Liver (tissue), 3 donors: Measurements from ENCODE around the gene TNFSF8.

Source experiments
- EGR1 ChIP-seq, 2 donors: IDR thresholded peaks; 2 replicates each; pipeline ENCODE4 v1.6.1; 2016 to 2018; ENCODE audit warnings: antibody characterized with exemption in 2 of 2, low read depth in 2 of 2
- GABPA ChIP-seq, 2 donors: IDR thresholded peaks in 1 of 2; conservative IDR thresholded peaks in 1 of 2; 2 replicates each; pipeline ENCODE4 v1.6.1; 2016; ENCODE audit warnings: antibody characterized with exemption in 2 of 2, mild to moderate bottlenecking in 1 of 2, moderate library complexity in 1 of 2
- HNF4G ChIP-seq: IDR thresholded peaks from 2 replicates; pipeline ENCODE4 v1.6.1; 2016; ENCODE audit warnings: antibody characterized with exemption
- JUND ChIP-seq, 2 donors: IDR thresholded peaks; 2 replicates each; pipeline ENCODE4 v1.6.1; 2016; ENCODE audit warnings: antibody characterized with exemption in 2 of 2
- MAX ChIP-seq: IDR thresholded peaks from 2 replicates; pipeline ENCODE4 v1.6.1; 2016; ENCODE audit warnings: antibody characterized with exemption
- NR2F2 ChIP-seq: IDR thresholded peaks from 2 replicates; pipeline ENCODE4 v1.6.1; 2016; ENCODE audit warnings: antibody characterized with exemption
- RAD21 ChIP-seq, 2 donors: IDR thresholded peaks; 2 replicates each; pipeline ENCODE4 v1.6.1; 2016; ENCODE audit warnings: antibody characterized with exemption in 2 of 2, mild to moderate bottlenecking in 2 of 2
- RXRA ChIP-seq, 2 donors: IDR thresholded peaks; 2 replicates each; pipeline ENCODE4 v1.6.1; 2017 to 2018; ENCODE audit warnings: antibody characterized with exemption in 2 of 2, mild to moderate bottlenecking in 1 of 2
- SP1 ChIP-seq: IDR thresholded peaks from 2 replicates; pipeline ENCODE4 v1.6.1; 2018; ENCODE audit warnings: antibody characterized with exemption, mild to moderate bottlenecking
- ZBTB33 ChIP-seq: IDR thresholded peaks from 2 replicates; pipeline ENCODE4 v1.6.1; 2016; ENCODE audit warnings: antibody characterized with exemption
- TF ChIP-seq, protein P1 (sequence below): fragments of 150-350 bp; IDR thresholded peaks from 2 replicates; pipeline ENCODE4 v1.5.1; 2017; ENCODE audit warnings: improper control_type of control experiment, low read depth, low read length; ENCODE audit not compliant: missing input control
- TF ChIP-seq, protein P2 (sequence below): IDR thresholded peaks from 2 replicates; pipeline ENCODE4 v1.6.1; 2016; ENCODE audit warnings: antibody characterized with exemption
- TF ChIP-seq, protein P3 (sequence below): IDR thresholded peaks from 2 replicates; pipeline ENCODE4 v1.6.1; 2016; ENCODE audit warnings: antibody characterized with exemption, mild to moderate bottlenecking
- donor health status: healthy.
- donor health status: healthy.

GRCh38 chr9:114925039-114925438, 5.4 kb downstream of the TNFSF8 start:
- TF ChIP-seq, protein P1, sequence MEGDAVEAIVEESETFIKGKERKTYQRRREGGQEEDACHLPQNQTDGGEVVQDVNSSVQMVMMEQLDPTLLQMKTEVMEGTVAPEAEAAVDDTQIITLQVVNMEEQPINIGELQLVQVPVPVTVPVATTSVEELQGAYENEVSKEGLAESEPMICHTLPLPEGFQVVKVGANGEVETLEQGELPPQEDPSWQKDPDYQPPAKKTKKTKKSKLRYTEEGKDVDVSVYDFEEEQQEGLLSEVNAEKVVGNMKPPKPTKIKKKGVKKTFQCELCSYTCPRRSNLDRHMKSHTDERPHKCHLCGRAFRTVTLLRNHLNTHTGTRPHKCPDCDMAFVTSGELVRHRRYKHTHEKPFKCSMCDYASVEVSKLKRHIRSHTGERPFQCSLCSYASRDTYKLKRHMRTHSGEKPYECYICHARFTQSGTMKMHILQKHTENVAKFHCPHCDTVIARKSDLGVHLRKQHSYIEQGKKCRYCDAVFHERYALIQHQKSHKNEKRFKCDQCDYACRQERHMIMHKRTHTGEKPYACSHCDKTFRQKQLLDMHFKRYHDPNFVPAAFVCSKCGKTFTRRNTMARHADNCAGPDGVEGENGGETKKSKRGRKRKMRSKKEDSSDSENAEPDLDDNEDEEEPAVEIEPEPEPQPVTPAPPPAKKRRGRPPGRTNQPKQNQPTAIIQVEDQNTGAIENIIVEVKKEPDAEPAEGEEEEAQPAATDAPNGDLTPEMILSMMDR = no peak
- TF ChIP-seq SP1 (no peak), ZBTB33 (no peak), RAD21 (IDR thresholded peaks at IDR 0.05) (no peak), EGR1 (IDR thresholded peaks at IDR 0.05; ENCODE audit: low read depth in 2 of 2) (no peak), NR2F2 (no peak), RXRA (IDR thresholded peaks at IDR 0.05) (no peak), JUND (IDR thresholded peaks at IDR 0.05) (no peak), HNF4G (no peak), MAX (no peak), GABPA (IDR thresholded peaks at IDR 0.05 in 1 of 2, conservative IDR thresholded peaks at IDR 0.05 in 1 of 2) (no peak)
- TF ChIP-seq, protein P2, sequence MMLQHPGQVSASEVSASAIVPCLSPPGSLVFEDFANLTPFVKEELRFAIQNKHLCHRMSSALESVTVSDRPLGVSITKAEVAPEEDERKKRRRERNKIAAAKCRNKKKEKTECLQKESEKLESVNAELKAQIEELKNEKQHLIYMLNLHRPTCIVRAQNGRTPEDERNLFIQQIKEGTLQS = no peak
- TF ChIP-seq, protein P3, sequence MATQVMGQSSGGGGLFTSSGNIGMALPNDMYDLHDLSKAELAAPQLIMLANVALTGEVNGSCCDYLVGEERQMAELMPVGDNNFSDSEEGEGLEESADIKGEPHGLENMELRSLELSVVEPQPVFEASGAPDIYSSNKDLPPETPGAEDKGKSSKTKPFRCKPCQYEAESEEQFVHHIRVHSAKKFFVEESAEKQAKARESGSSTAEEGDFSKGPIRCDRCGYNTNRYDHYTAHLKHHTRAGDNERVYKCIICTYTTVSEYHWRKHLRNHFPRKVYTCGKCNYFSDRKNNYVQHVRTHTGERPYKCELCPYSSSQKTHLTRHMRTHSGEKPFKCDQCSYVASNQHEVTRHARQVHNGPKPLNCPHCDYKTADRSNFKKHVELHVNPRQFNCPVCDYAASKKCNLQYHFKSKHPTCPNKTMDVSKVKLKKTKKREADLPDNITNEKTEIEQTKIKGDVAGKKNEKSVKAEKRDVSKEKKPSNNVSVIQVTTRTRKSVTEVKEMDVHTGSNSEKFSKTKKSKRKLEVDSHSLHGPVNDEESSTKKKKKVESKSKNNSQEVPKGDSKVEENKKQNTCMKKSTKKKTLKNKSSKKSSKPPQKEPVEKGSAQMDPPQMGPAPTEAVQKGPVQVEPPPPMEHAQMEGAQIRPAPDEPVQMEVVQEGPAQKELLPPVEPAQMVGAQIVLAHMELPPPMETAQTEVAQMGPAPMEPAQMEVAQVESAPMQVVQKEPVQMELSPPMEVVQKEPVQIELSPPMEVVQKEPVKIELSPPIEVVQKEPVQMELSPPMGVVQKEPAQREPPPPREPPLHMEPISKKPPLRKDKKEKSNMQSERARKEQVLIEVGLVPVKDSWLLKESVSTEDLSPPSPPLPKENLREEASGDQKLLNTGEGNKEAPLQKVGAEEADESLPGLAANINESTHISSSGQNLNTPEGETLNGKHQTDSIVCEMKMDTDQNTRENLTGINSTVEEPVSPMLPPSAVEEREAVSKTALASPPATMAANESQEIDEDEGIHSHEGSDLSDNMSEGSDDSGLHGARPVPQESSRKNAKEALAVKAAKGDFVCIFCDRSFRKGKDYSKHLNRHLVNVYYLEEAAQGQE = no peak
